Esophagus muscularis mucosa (tissue), 4 donors: ENCODE data around the gene GRM2.

ENCODE experiments used
- EP300 ChIP-seq: sonication (generic); formaldehyde crosslinking; IDR thresholded peaks from one replicate; pipeline ENCODE4 v1.6.1; 2017; ENCODE audit warnings: antibody characterized with exemption
- POLR2A ChIP-seq: fragments of 450-650 bp; IDR thresholded peaks from one replicate; pipeline ENCODE4 v1.6.1; 2017; ENCODE audit warnings: antibody characterized with exemption, moderate library complexity, mild to moderate bottlenecking, low read depth
- POLR2AphosphoS5 ChIP-seq, 2 donors: sonication (generic); formaldehyde crosslinking; IDR thresholded peaks; one replicate each; pipeline ENCODE4 v1.6.1; 2017; ENCODE audit warnings: antibody characterized with exemption in 2 of 2
- TF ChIP-seq, protein P1 (sequence below), 3 experiments: fragments of 200-600 bp in 2 of 3; fragments of 450-650 bp in 1 of 3; sonication (generic) in 2 of 3; IDR thresholded peaks; one replicate each; pipeline ENCODE4 v1.5.1; 2017 to 2019; ENCODE audit warnings: antibody characterized with exemption in 3 of 3, mild to moderate bottlenecking in 2 of 3, moderate library complexity in 1 of 3

DNA sequence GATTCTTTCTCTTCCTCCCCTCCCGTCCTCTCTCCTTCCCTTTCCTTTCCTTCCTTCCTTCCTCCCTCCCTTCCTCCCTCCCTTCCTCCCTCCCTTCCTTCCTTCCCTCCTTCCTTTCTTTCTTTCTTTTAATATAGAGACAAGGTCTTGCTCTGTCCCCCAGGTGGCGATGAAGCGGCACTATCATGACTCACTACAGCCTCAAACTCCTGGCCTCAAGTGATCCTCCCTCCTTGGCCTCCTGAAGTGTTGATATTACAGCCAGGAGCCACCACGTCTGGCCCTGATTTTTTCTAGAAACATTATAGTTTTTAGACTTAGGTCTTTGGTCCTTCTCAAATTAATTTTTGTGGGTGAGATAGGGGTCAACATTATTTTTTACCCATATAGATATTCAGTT lies 15.5 kb downstream of the GRM2 start:
- TF ChIP-seq, protein P1, sequence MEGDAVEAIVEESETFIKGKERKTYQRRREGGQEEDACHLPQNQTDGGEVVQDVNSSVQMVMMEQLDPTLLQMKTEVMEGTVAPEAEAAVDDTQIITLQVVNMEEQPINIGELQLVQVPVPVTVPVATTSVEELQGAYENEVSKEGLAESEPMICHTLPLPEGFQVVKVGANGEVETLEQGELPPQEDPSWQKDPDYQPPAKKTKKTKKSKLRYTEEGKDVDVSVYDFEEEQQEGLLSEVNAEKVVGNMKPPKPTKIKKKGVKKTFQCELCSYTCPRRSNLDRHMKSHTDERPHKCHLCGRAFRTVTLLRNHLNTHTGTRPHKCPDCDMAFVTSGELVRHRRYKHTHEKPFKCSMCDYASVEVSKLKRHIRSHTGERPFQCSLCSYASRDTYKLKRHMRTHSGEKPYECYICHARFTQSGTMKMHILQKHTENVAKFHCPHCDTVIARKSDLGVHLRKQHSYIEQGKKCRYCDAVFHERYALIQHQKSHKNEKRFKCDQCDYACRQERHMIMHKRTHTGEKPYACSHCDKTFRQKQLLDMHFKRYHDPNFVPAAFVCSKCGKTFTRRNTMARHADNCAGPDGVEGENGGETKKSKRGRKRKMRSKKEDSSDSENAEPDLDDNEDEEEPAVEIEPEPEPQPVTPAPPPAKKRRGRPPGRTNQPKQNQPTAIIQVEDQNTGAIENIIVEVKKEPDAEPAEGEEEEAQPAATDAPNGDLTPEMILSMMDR (IDR thresholded peaks at IDR 0.05) = no peak
- TF ChIP-seq POLR2AphosphoS5 (IDR thresholded peaks at IDR 0.05) (no peak), POLR2A (no peak), EP300 (no peak)
